Measurements from ENCODE around the gene PRDX1. TPM values are rescaled to one million over a fixed set of nuclear protein-coding genes. Genes with fewer than 3 reads are reported as not detected.

Gene PRDX1
- polyA plus RNA-seq, 2 of the 4 experiments (the other 2 are of a cell fraction) = 2,391 to 2,709 TPM

DNA sequence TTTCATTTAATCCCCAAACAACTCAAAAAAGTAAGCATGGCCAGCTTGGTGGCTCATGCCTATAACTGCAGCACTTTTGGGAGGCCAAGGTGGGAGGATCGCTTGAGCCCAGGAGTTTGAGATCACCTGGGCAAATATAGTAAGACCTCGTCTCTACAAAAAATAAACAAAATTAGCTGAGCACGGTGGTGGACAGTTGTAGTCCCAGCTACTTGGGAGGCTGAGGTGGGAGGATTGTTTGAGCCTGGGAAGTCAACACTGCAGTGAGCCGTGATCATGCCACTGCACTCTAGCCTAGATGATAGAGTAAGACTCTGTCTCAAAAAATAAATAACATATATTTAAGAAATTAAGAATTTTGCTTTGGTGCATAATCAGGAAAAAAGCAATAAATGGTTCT lies 22.8 kb upstream of the PRDX1 start:
- no peak for FAIRE-seq
- WGBS (ENCODE audit: missing lambda C conversion rate) = 86% methylated on average over 4 of the region's 4 CpGs
- Histone ChIP-seq H3K4me2 (no peak overlapping the region), H3K4me1 (peaks cover 8% of the 10 kb centered on the region; the same call in 2 of the 3 replicates), H3K27ac (no peak overlapping the region), H3K9me3 (no peaks in the 10 kb centered on the region), H3K4me3 (no peak overlapping the region)
- ATAC-seq = no peak
- POLR2A ChIA-PET = no interaction called here
- TF ChIP-seq KDM5A (IDR thresholded peaks at IDR 0.05) = no peak
- TF ChIP-seq ZSCAN20 (CRISPR knock-in tag; IDR thresholded peaks at IDR 0.05) = no peak
- TF ChIP-seq, protein P1, sequence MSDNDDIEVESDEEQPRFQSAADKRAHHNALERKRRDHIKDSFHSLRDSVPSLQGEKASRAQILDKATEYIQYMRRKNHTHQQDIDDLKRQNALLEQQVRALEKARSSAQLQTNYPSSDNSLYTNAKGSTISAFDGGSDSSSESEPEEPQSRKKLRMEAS (IDR thresholded peaks at IDR 0.05) = no peak
- TF ChIP-seq, protein P2, sequence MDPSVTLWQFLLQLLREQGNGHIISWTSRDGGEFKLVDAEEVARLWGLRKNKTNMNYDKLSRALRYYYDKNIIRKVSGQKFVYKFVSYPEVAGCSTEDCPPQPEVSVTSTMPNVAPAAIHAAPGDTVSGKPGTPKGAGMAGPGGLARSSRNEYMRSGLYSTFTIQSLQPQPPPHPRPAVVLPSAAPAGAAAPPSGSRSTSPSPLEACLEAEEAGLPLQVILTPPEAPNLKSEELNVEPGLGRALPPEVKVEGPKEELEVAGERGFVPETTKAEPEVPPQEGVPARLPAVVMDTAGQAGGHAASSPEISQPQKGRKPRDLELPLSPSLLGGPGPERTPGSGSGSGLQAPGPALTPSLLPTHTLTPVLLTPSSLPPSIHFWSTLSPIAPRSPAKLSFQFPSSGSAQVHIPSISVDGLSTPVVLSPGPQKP (IDR thresholded peaks at IDR 0.05; ENCODE audit: low read depth, low read length) = no peak
- TF ChIP-seq ZNF302 (CRISPR knock-in tag; IDR thresholded peaks at IDR 0.05) = no peak
- no peak for TF ChIP-seq SMC3 (IDR thresholded peaks at IDR 0.05)
- no peak for TF ChIP-seq JUN (IDR thresholded peaks at IDR 0.05)
- TF ChIP-seq EHMT2 (IDR thresholded peaks at IDR 0.05; ENCODE audit: low read depth) = no peak
- TF ChIP-seq, protein P3, sequence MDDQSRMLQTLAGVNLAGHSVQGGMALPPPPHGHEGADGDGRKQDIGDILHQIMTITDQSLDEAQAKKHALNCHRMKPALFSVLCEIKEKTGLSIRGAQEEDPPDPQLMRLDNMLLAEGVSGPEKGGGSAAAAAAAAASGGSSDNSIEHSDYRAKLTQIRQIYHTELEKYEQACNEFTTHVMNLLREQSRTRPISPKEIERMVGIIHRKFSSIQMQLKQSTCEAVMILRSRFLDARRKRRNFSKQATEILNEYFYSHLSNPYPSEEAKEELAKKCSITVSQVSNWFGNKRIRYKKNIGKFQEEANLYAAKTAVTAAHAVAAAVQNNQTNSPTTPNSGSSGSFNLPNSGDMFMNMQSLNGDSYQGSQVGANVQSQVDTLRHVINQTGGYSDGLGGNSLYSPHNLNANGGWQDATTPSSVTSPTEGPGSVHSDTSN (IDR thresholded peaks at IDR 0.05) = no peak
- no peak for TF ChIP-seq CBX2 (IDR thresholded peaks at IDR 0.05; ENCODE audit: borderline replicate concordance, low read depth)
- no peak for TF ChIP-seq MYC (IDR thresholded peaks at IDR 0.05; ENCODE audit: borderline replicate concordance, low read length)
- no peak for TF ChIP-seq NPAS2 (CRISPR knock-in tag; IDR thresholded peaks at IDR 0.05; ENCODE audit: borderline replicate concordance)
- no peak for TF ChIP-seq CHD2 (IDR thresholded peaks at IDR 0.05; ENCODE audit: low read length, partially characterized antibody)
- TF ChIP-seq CEBPB (IDR thresholded peaks at IDR 0.05) = no peak
- TF ChIP-seq MAZ (IDR thresholded peaks at IDR 0.05; ENCODE audit: borderline replicate concordance, low read depth, low read length) = no peak
- CTCF ChIA-PET = no interaction called here
- no peak for DNase-seq (ENCODE audit: low read depth in 1 of 2, low spot score in 1 of 2)

DNA sequence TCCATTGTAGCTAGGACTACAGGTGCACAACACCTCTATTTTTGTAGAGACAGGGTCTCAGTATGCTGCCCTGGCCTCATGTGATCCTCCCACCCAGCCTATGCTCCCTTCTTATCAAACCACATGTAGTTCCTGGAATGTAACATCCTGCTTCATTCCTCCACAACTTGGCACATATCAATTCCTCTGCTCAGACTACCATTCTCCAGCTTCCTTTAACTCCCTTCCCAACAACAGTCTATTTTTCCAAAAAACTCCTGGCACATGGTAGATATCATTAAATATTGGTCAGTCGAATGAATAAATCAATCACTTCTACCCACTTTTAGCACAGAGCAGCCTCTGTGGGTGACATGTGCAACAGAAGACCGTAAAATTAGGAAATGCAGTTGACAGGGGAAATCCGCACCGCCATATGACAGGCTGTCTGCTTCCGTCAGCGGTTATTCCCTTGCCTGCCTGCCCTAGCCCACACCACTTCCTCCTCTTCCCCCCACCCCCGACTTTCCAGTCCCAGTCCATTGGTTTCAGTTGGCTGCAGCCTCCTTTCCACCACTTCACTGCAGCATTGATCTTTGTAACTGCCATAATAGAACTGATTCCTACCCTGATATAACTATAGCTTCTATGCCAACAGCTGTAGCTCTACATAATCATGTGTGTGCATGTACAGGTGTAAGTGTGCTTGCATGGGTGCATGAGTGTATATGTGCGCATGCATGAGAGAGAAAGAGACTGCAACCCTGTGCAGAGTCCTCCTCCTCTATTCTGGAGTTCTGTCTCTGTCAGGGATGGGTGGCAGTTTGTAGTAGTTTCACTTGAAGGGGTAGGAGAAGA lies 22.1 kb upstream of the PRDX1 start:
- no peak for FAIRE-seq
- POLR2A ChIA-PET = no interaction called here
- no peak overlapping the region for H3K27ac ChIP-seq
- no peak for ATAC-seq
- DNase-seq (ENCODE audit: low read depth in 1 of 2, low spot score in 1 of 2) = no peak
- no peaks in the 10 kb centered on the region for H3K9me3 ChIP-seq
- no peak for TF ChIP-seq TFCP2L1 (CRISPR knock-in tag; IDR thresholded peaks at IDR 0.05)
- TF ChIP-seq HDAC2 (IDR thresholded peaks at IDR 0.05) = no peak
- no peak for TF ChIP-seq CEBPB (IDR thresholded peaks at IDR 0.05)
- no peak for TF ChIP-seq HEYL (CRISPR knock-in tag; IDR thresholded peaks at IDR 0.05)
- no peak for TF ChIP-seq FOXS1 (CRISPR knock-in tag; IDR thresholded peaks at IDR 0.05)
- TF ChIP-seq MAFK (IDR thresholded peaks at IDR 0.05; ENCODE audit: partially characterized antibody) = no peak
- TF ChIP-seq, protein P4, sequence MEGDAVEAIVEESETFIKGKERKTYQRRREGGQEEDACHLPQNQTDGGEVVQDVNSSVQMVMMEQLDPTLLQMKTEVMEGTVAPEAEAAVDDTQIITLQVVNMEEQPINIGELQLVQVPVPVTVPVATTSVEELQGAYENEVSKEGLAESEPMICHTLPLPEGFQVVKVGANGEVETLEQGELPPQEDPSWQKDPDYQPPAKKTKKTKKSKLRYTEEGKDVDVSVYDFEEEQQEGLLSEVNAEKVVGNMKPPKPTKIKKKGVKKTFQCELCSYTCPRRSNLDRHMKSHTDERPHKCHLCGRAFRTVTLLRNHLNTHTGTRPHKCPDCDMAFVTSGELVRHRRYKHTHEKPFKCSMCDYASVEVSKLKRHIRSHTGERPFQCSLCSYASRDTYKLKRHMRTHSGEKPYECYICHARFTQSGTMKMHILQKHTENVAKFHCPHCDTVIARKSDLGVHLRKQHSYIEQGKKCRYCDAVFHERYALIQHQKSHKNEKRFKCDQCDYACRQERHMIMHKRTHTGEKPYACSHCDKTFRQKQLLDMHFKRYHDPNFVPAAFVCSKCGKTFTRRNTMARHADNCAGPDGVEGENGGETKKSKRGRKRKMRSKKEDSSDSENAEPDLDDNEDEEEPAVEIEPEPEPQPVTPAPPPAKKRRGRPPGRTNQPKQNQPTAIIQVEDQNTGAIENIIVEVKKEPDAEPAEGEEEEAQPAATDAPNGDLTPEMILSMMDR (IDR thresholded peaks at IDR 0.05) = no peak
- no peak for TF ChIP-seq ZC3H11A (IDR thresholded peaks at IDR 0.05)
- TF ChIP-seq HOXB5 (CRISPR knock-in tag; IDR thresholded peaks at IDR 0.05) = no peak
- no peak for TF ChIP-seq NFE2L2 (conservative IDR thresholded peaks at IDR 0.05; ENCODE audit: low read length)
- TF ChIP-seq RARB (CRISPR knock-in tag; IDR thresholded peaks at IDR 0.05) = no peak
- no peak for TF ChIP-seq MYC (IDR thresholded peaks at IDR 0.05; ENCODE audit: borderline replicate concordance, low read length)
- TF ChIP-seq, protein P5, sequence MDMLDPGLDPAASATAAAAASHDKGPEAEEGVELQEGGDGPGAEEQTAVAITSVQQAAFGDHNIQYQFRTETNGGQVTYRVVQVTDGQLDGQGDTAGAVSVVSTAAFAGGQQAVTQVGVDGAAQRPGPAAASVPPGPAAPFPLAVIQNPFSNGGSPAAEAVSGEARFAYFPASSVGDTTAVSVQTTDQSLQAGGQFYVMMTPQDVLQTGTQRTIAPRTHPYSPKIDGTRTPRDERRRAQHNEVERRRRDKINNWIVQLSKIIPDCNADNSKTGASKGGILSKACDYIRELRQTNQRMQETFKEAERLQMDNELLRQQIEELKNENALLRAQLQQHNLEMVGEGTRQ (IDR thresholded peaks at IDR 0.05) = no peak
- TF ChIP-seq JUN (IDR thresholded peaks at IDR 0.05) = no peak
- TF ChIP-seq, protein P3 (IDR thresholded peaks at IDR 0.05) = no peak
- TF ChIP-seq POLR2A (IDR thresholded peaks at IDR 0.05; ENCODE audit: low read length) = no peak
- TF ChIP-seq HOXA7 (CRISPR knock-in tag; IDR thresholded peaks at IDR 0.05) = no peak
- TF ChIP-seq NR3C1 (IDR thresholded peaks at IDR 0.05) = no peak
- TF ChIP-seq SREBF2 (IDR thresholded peaks at IDR 0.05) = no peak
- TF ChIP-seq CHD2 (IDR thresholded peaks at IDR 0.05; ENCODE audit: low read length, partially characterized antibody) = no peak
- no peak overlapping the region for H3K4me2 ChIP-seq
- H3K4me3 ChIP-seq = no peak overlapping the region
- 86% methylated on average over 8 of the region's 8 CpGs for WGBS (ENCODE audit: missing lambda C conversion rate)
- CTCF ChIA-PET = no interaction called here
- H3K4me1 ChIP-seq = peaks cover 8% of the 10 kb centered on the region; the same call in 2 of the 3 replicates

Measured in A549 (cell line).